ENCODE data around the gene BCAP31. TPM values are rescaled to one million over a fixed set of nuclear protein-coding genes. Genes with fewer than 3 reads are reported as not detected.

The BCAP31 gene
- total RNA-seq, 1 experiment from 2014 or later: 138 TPM

DNA sequence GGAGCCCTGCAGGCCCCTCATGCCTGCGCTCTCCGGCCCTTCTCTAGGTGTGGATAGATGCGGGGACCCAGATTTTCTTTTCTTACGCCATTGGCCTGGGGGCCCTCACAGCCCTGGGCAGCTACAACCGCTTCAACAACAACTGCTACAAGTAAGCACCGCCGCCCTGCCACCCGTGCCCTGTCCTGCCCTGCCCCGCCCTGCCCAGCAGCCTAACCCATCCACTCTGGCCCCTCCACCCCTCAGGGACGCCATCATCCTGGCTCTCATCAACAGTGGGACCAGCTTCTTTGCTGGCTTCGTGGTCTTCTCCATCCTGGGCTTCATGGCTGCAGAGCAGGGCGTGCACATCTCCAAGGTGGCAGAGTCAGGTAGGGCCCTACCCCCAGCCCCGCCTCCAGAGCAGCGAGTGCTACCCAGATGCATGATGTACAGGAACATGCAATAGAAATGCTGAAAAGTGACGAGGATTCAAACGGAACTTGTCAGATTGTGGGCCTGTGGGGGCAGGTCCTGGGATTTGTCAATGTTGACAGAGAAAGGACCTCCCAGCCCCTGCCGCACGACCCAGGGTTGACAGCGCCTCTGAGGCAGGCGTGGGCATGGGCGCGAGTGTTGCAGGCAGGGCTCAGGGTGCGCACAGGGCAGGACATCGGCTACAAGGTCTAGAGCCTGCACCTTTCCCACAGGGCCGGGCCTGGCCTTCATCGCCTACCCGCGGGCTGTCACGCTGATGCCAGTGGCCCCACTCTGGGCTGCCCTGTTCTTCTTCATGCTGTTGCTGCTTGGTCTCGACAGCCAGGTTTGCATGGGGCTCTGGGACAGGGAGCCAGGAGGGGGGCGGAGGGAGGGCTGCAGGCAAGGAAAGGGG is 30.7 kb downstream of the BCAP31 start:
- Histone ChIP-seq H2AFZ (ENCODE audit: low read length) (no peak overlapping the region), H4K20me1 (ENCODE audit: control insufficient read depth, insufficient read depth, insufficient read length) (peaks cover 5% of the 10 kb centered on the region), H3K4me2 (ENCODE audit: insufficient read depth, insufficient read length, low read length) (no peak overlapping the region), H3K4ac (ENCODE audit: low read depth, low read length) (no peak overlapping the region), H2BK20ac (ENCODE audit: low read depth, low read length, poor library complexity, severe bottlenecking) (no peak overlapping the region), H2BK15ac (ENCODE audit: low read depth, low read length) (no peak overlapping the region), H3K56ac (ENCODE audit: insufficient read length, low read depth, low read length) (no peak overlapping the region), H3K4me1 (ENCODE audit: insufficient read depth, low read length) (no peaks in the 10 kb centered on the region; the same call in 1 of the 2 replicates), H3K23ac (ENCODE audit: insufficient read length, low read depth, low read length) (no peak overlapping the region), H3K79me1 (ENCODE audit: insufficient read depth, low read depth, low read length, poor library complexity, severe bottlenecking) (no peaks in the 10 kb centered on the region), H3K27me3 (ENCODE audit: insufficient read depth, low read length) (no peaks in the 10 kb centered on the region), H2AK5ac (ENCODE audit: insufficient read length, low read length) (no peak overlapping the region), H3K18ac (ENCODE audit: insufficient read length, low read depth, low read length) (no peak overlapping the region), H4K8ac (replicated peaks; ENCODE audit: insufficient read length, low read depth, low read length) (no peak overlapping the region), H3K79me2 (ENCODE audit: insufficient read depth, low read length) (no peaks in the 10 kb centered on the region; the same call in 1 of the 2 replicates), H3K9me3 (ENCODE audit: control insufficient read depth, low read depth, low read length) (no peaks in the 10 kb centered on the region), H2BK12ac (ENCODE audit: insufficient read length, low read depth, low read length) (no peak overlapping the region), H3T11ph (ENCODE audit: low read length) (no peak overlapping the region), H4K91ac (ENCODE audit: insufficient read length, low read depth, low read length) (no peak overlapping the region), H3K27ac (ENCODE audit: insufficient read length, low read depth, low read length) (no peak overlapping the region), H2BK120ac (ENCODE audit: low read depth, low read length, poor library complexity, severe bottlenecking) (no peak overlapping the region), H3K9ac (ENCODE audit: extremely low read depth, insufficient read length, low read length) (no peak overlapping the region), H2BK5ac (ENCODE audit: insufficient read length, low read length) (no peak overlapping the region), H3K14ac (ENCODE audit: insufficient read depth, low read length) (no peak overlapping the region), H4K5ac (ENCODE audit: insufficient read length, low read depth, low read length) (no peak overlapping the region), H3K23me2 (ENCODE audit: insufficient read length, low read depth, low read length, poor library complexity, severe bottlenecking) (no peaks in the 10 kb centered on the region)
- Mint-ChIP-seq H3K9me3 (peaks cover 39 to 69% of the 10 kb centered on the region in 2 experiments), H3K4me1 (peaks cover 0 to 8% of the 10 kb centered on the region in 2 experiments; a peak in 2 of 4 replicates), H3K4me3 (no peak overlapping the region), H3K27ac (no peak overlapping the region), H3K36me3 (ENCODE audit: insufficient read depth in 1 of 3, low read depth in 3 of 3) (peaks cover 24 to 61% (median 55%) of the 10 kb centered on the region in 3 experiments; a peak in 6 of 7 replicates), H3K27me3 (ENCODE audit: low read depth) (peaks cover 1% of the 10 kb centered on the region; the same call in 1 of the 2 replicates)
- TF ChIP-seq, protein P1, sequence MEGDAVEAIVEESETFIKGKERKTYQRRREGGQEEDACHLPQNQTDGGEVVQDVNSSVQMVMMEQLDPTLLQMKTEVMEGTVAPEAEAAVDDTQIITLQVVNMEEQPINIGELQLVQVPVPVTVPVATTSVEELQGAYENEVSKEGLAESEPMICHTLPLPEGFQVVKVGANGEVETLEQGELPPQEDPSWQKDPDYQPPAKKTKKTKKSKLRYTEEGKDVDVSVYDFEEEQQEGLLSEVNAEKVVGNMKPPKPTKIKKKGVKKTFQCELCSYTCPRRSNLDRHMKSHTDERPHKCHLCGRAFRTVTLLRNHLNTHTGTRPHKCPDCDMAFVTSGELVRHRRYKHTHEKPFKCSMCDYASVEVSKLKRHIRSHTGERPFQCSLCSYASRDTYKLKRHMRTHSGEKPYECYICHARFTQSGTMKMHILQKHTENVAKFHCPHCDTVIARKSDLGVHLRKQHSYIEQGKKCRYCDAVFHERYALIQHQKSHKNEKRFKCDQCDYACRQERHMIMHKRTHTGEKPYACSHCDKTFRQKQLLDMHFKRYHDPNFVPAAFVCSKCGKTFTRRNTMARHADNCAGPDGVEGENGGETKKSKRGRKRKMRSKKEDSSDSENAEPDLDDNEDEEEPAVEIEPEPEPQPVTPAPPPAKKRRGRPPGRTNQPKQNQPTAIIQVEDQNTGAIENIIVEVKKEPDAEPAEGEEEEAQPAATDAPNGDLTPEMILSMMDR (conservative IDR thresholded peaks at IDR 0.05): no peak
- WGBS (ENCODE audit: extremely low coverage, insufficient read length, low lambda C conversion rate): no CpG with 5 or more reads among the region's 31 CpGs
- no peak for DNase-seq
